Heart left ventricle (tissue), 13 donors: ENCODE data around the gene SPDYE17.
"Not testable (repeated sequence)": the region's sequence is repeated elsewhere in the genome, so short reads cannot be mapped to it uniquely, and the experiment has no call there.

Source experiments
- POLR2A ChIP-seq, 2 donors: fragments of 450-650 bp; IDR thresholded peaks; one replicate each; pipeline ENCODE4 v1.6.1; 2017; ENCODE audit warnings: antibody characterized with exemption in 2 of 2, mild to moderate bottlenecking in 2 of 2, moderate library complexity in 2 of 2
- TF ChIP-seq, protein P1 (sequence below), 12 donors: fragments of 200-600 bp; sonication (generic) in 4 of 12; IDR thresholded peaks; one replicate each; pipeline versions ENCODE4 v1.5.0 to v1.8.0; 2018 to 2022; ENCODE audit warnings: antibody characterized with exemption in 12 of 12, mild to moderate bottlenecking in 5 of 12
- donor health status: ischemic (EF 13 %, LVEDD 7.1; RV severe dilation, severe dysfunction).
- donor health status: DM: no; HTN: yes; CAD: no.
- donor health status: DM: no; HTN: no; CAD: no.
- donor health status: ischemic (EF 25% LVEDD 6.9; RV normal size, moderate dysfunction).
- donor health status: ischemic (EF 25% LVEDD 5.7; RV mildly dilated, moderate dysfunction).
- donor health status: ischemic (EF 35%, LVEDD 5.7; RV mildly dilated, moderate dysfunction).
- donor health status: nonischemic (EF 11% LVEDD 7.7; RV severe dilation, severe dysfunction).
- donor health status: DM: yes; HTN: yes; CAD: no.
- donor health status: PGD.
- donor health status: ischemic (EF 29% LVEDD 5.4; RV normal size, mild dysfunction).
- donor health status: nonischemic (EF 23%, LVEDD 6.1; RV moderate dilation, normal function).

DNA sequence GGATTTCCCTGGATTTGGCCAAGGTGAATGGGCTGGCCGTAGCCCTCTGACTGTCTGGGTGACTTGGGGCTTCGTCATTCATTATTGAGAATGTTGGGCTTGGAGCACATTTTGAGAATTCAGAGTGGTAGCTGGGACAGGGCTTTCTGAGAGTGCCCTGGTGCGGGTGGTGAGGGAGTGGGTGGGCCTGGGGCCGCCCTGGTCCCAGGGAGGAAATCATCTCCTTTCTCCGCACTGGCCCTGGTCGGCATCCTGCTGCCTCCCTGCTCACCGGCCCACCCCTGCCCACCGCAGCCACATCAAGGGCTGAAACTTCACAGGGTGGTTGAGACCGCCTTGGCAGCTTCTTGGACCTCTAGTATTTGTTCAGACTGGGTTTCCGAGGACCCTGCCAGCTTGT is 49.7 kb downstream of the SPDYE17 start:
- TF ChIP-seq, protein P1, sequence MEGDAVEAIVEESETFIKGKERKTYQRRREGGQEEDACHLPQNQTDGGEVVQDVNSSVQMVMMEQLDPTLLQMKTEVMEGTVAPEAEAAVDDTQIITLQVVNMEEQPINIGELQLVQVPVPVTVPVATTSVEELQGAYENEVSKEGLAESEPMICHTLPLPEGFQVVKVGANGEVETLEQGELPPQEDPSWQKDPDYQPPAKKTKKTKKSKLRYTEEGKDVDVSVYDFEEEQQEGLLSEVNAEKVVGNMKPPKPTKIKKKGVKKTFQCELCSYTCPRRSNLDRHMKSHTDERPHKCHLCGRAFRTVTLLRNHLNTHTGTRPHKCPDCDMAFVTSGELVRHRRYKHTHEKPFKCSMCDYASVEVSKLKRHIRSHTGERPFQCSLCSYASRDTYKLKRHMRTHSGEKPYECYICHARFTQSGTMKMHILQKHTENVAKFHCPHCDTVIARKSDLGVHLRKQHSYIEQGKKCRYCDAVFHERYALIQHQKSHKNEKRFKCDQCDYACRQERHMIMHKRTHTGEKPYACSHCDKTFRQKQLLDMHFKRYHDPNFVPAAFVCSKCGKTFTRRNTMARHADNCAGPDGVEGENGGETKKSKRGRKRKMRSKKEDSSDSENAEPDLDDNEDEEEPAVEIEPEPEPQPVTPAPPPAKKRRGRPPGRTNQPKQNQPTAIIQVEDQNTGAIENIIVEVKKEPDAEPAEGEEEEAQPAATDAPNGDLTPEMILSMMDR (IDR thresholded peaks at IDR 0.05): not testable (repeated sequence)
- not testable (repeated sequence) for TF ChIP-seq POLR2A (IDR thresholded peaks at IDR 0.05)
